Measurements from ENCODE around the gene HAP1.

HAP1 gene

GRCh38 chr17:41763327-41763726 is 28.9 kb upstream of the HAP1 start:
- DNase-seq (ENCODE audit: low read depth): no peak

GRCh38 chr17:41762841-41763240 is 28.4 kb upstream of the HAP1 start:
- DNase-seq (ENCODE audit: low read depth): no peak

- DNase-seq (ENCODE audit: low read depth): no peak
These were observed 27.9 kb upstream of the HAP1 start for GRCh38 chr17:41762391-41762790.

GRCh38 chr17:41760878-41761277 is 26.4 kb upstream of the HAP1 start:
- no peak for DNase-seq (ENCODE audit: low read depth)

- DNase-seq (ENCODE audit: low read depth): no peak
These were observed 24.2 kb upstream of the HAP1 start for GRCh38 chr17:41758601-41759000.

- DNase-seq (ENCODE audit: low read depth): no peak
These were observed 19.6 kb upstream of the HAP1 start for GRCh38 chr17:41754066-41754465.

GRCh38 chr17:41751288-41751687 is 16.8 kb upstream of the HAP1 start:
- no peak for DNase-seq (ENCODE audit: low read depth)

- no peak for DNase-seq (ENCODE audit: low read depth)
These were observed 16.4 kb upstream of the HAP1 start for GRCh38 chr17:41750862-41751261.

- DNase-seq (ENCODE audit: low read depth): no peak
These were observed 13.8 kb upstream of the HAP1 start for GRCh38 chr17:41748275-41748674.

- DNase-seq (ENCODE audit: low read depth): no peak
These were observed 7.3 kb upstream of the HAP1 start for GRCh38 chr17:41741709-41742108.

GRCh38 chr17:41740506-41740905 is 6.1 kb upstream of the HAP1 start:
- DNase-seq (ENCODE audit: low read depth): no peak

GRCh38 chr17:41739661-41740352 is 5.4 kb upstream of the HAP1 start:
- no peak for DNase-seq (ENCODE audit: low read depth)

GRCh38 chr17:41738801-41739112 is 4.3 kb upstream of the HAP1 start:
- DNase-seq (ENCODE audit: low read depth): no peak

- DNase-seq (ENCODE audit: low read depth): peak; percentile 62
These were observed 3.8 kb upstream of the HAP1 start for GRCh38 chr17:41738077-41738800.

- DNase-seq (ENCODE audit: low read depth): no peak
These were observed 3.2 kb upstream of the HAP1 start for GRCh38 chr17:41737680-41738023.

GRCh38 chr17:41736983-41737679 is 2.7 kb upstream of the HAP1 start:
- no peak for DNase-seq (ENCODE audit: low read depth)

GRCh38 chr17:41735744-41736143 is 1.3 kb upstream of the HAP1 start:
- no peak for DNase-seq (ENCODE audit: low read depth)

GRCh38 chr17:41734949-41735313 is 488 bp upstream of the HAP1 start:
- no peak for DNase-seq (ENCODE audit: low read depth)

GRCh38 chr17:41733348-41734138 is 900 bp downstream of the HAP1 start:
- no peak for DNase-seq (ENCODE audit: low read depth)

- no peak for DNase-seq (ENCODE audit: low read depth)
These were observed 2.6 kb downstream of the HAP1 start for GRCh38 chr17:41731836-41732235.

GRCh38 chr17:41730479-41730878 is 4.0 kb downstream of the HAP1 start:
- DNase-seq (ENCODE audit: low read depth): no peak

GRCh38 chr17:41728056-41728455 is 6.4 kb downstream of the HAP1 start:
- DNase-seq (ENCODE audit: low read depth): no peak

GRCh38 chr17:41725134-41725533 is 9.3 kb downstream of the HAP1 start:
- no peak for DNase-seq (ENCODE audit: low read depth)
